D721Med (cell line): Measurements from ENCODE around the gene PTGES3.
"Not testable (repeated sequence)": the region's sequence is repeated elsewhere in the genome, so short reads cannot be mapped to it uniquely, and the experiment has no call there.

Experiments used
- DNase-seq: peaks from one replicate; pipeline ENCODE4 v3.0.0; 2011; ENCODE audit warnings: low spot score; ENCODE audit not compliant: insufficient read length
- FAIRE-seq: peaks from 2 replicates; lab custom pipeline; 2011; peaks lifted over from hg19 to GRCh38; lab: Jason Lieb, UNC
- CTCF ChIP-seq: IDR thresholded peaks from 2 replicates; pipeline ENCODE4 v1.5.1; 2012; ENCODE audit warnings: mild to moderate bottlenecking, control low read depth; ENCODE audit not compliant: insufficient read depth; ENCODE audit errors: missing control alignments

The PTGES3 gene, protein sequence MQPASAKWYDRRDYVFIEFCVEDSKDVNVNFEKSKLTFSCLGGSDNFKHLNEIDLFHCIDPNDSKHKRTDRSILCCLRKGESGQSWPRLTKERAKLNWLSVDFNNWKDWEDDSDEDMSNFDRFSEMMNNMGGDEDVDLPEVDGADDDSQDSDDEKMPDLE

DNA sequence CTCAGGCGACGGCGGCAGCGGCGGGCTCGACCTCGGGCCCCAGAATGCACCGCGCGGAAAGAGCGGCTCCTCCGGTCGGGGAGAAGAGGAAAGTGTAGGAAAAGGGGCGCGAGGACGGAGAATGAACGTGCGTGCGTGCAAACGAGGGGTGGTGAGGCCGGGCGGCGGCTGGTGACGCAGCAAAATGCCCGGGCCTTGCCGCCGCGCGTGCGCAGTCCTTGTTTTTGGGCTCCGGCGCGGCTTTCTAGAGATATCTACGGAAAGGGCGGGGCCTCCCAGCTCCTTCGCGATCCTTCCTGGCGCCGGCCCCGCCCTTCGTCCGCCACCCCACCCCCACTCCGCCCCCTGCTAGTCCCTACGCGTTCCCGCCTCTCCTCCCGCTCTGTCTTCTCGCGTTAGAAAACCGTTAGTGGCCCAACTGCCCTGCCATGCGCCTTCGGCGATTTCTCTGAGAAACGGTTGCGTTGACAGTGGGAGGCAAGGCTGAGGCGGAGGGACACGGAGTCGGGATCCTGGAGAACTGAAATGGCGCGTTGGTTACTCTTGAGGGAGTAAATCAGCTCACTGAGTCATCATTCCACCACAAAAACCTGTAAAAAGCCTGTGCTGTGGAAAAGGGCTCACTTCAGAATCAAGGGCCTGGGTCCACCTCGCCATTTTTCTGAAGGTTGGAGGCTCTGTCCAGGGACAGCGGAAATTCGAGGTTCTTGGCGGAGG lies at the start of gene PTGES3:
PTGES3 (minus strand) TSS at position 156 of the 717 bp plus-strand sequence. CDS start 285 bp downstream, outside the sequence.
- no peak for TF ChIP-seq CTCF
- FAIRE-seq (no peak), DNase-seq (peak; percentile 64)

- TF ChIP-seq CTCF: no peak
- no peak for DNase-seq
- no peak for FAIRE-seq
These were observed 40.2 kb upstream of the PTGES3 start for GRCh38 chr12:56728139-56728861.

- FAIRE-seq, DNase-seq: not testable (repeated sequence)
These were observed 38.2 kb upstream of the PTGES3 start for GRCh38 chr12:56726196-56726675.

DNA sequence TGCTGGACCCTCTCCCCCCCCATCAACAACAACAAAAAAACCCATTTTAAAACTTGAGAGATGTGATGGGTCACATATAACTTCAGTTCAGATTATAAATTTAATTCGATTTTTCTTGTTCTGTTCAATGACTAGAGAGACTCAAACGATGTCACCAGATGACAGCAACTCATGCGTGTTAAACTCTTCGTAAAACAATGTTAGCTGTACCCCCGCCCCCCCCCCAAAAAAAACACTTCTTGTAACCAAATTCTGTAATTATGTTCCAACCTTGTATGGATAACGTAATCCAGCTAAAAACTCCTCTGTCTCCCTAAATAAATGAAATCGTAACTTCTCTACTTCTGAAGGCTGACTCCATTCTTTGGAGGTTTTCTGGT lies 37.6 kb upstream of the PTGES3 start:
- TF ChIP-seq CTCF: no peak

DNA sequence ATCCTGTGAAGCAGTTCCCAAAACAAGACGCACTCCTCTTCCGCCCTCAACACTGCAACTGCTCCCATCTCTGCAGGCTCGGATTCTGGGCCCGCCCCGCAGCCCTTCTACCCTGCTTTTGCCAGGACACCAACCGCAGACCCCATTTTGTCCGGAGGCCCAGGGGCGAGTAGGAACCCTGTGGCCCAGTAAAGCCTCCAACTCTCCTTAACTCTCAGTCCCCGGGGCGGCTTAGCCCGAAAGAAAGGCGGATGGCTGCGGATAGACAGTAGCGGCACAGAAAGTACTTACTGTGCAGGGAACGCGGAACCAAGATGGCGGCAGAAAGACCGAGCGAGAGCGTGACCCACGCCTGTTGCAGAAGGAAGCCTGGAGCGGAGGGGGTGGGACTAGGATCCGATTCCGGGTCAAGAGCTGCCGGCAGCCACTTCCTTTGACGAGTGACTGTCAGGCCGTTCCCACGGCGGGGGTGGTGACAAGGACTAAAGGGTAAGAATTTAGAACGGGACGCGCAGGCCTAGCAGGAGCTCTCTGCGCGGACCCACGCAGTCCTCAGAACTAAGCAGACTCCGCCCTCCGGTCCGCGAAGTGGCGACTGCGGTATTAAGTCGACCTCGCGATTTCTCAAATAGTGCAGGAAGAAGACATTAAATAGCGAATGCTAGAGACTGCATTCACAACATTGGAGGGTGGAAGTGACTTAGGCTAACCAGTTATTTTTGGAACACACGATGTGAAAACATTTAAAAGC lies 37.1 kb upstream of the PTGES3 start, which contains the start of gene NACA:
NACA (minus strand) TSS at position 328 of the 751 bp plus-strand sequence. CDS start 778 bp downstream, outside the sequence.
- FAIRE-seq (no peak), DNase-seq (peak; percentile 92)
- no peak for TF ChIP-seq CTCF

More for the DNA sequence above, 37.6 kb upstream of the PTGES3 start:
- DNase-seq: no peak
- no peak for FAIRE-seq

- FAIRE-seq (no peak), DNase-seq (no peak)
- TF ChIP-seq CTCF: no peak
These were observed 36.6 kb upstream of the PTGES3 start for GRCh38 chr12:56724701-56724971.

GRCh38 chr12:56723889-56724700 lies 36.0 kb upstream of the PTGES3 start:
- no peak for DNase-seq
- no peak for FAIRE-seq
- no peak for TF ChIP-seq CTCF
